ENCODE data around the gene NANOS3. TPM values are rescaled to one million over a fixed set of nuclear protein-coding genes. Genes with fewer than 3 reads are reported as not detected.

NANOS3 gene
- total and polyA plus RNA-seq, 10 of the 15 experiments (the other 5 are each of a cell fraction or from before 2014, with no cell fraction given), result 0.31 to 1.7 (median 0.81) TPM

DNA sequence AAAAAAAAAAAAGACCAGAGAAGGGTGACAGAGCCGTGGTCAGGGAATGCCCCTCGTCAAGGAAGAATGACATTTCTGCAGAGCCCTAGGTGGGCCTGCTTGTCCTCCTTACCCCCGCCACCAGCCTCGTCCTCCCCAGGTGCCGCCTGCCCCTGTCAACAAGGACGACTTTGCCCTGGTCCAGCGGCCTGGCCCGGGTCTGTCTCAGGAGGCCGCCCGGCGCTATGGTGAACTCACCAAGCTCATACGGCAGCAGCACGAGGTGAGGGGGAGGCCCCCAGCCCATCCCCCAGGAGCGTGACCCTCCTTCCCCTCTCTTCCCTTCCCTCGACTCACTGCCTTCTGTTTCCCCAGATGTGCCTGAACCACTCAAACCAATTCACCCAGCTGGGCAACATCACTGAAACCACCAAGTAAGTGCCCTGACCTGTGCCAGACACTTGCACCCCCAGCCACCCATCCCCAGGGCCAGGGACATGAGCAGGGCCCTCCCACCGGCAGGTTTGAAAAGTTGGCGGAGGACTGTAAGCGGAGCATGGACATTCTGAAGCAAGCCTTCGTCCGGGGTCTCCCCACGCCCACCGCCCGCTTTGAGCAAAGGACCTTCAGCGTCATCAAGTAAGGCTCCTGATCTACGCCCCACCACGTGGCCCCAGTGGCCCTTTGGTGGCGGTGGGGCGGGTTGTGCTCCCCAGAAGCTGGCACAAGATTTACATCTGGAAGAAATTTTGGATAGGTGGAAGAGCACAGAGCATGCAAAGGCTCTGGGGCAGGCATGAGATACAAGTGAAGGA is 46.5 kb downstream of the NANOS3 start:
- intact Hi-C loops (cut with micrococcal nuclease; ENCODE audit: unreplicated experiment) (no loop called here), in situ Hi-C loops (cut with MboI) (no loop called here)
- DNase-seq (ENCODE audit: low read depth, low spot score) (no peak), ATAC-seq (no peak), FAIRE-seq (no peak)
- Histone ChIP-seq H3K9ac (ENCODE audit: control insufficient read depth, insufficient read depth, low read length) (no peak overlapping the region), H4K20me1 (ENCODE audit: control insufficient read depth, insufficient read depth) (no peaks in the 10 kb centered on the region), H3K9me3 (replicated peaks; ENCODE audit: control insufficient read depth, insufficient read depth, low read length) (peaks cover 7% of the 10 kb centered on the region), H3K4me3 (no peak overlapping the region), H2AFZ (ENCODE audit: control insufficient read depth, low read depth, low read length) (no peak overlapping the region), H3K27me3 (replicated peaks in 1 of 2; ENCODE audit: control insufficient read depth in 2 of 2, insufficient read depth in 2 of 2, low read length in 1 of 2) (no peaks in the 10 kb centered on the region), H3K4me1 (ENCODE audit: control insufficient read depth, insufficient read depth, low read length) (no peaks in the 10 kb centered on the region), H3K4me2 (ENCODE audit: control insufficient read depth, insufficient read depth) (no peak overlapping the region), H3K36me3 (ENCODE audit: control insufficient read depth in 2 of 2, insufficient read depth in 2 of 2, low read length in 1 of 2) (peaks cover 8 to 11% of the 10 kb centered on the region in 2 experiments; a peak in 3 of 4 replicates), H3K79me2 (ENCODE audit: control insufficient read depth, insufficient read depth, low read length) (no peaks in the 10 kb centered on the region), H3K27ac (ENCODE audit: control insufficient read depth, insufficient read depth) (no peak overlapping the region)
- ChIA-PET POLR2A (no interaction called here), CTCF (no interaction called here), RAD21 (ENCODE audit: unreplicated experiment) (no interaction called here), SMC1A (ENCODE audit: uncharacterized antibody, unreplicated experiment) (no interaction called here)
- no TSS peak for BruUV-seq (replicated peaks)
- WGBS (ENCODE audit: insufficient coverage, insufficient replicate concordance, low lambda C conversion rate, missing lambda C conversion rate), result 95% methylated on average over 25 of the region's 28 CpGs
- TF ChIP-seq CHD2 (IDR thresholded peaks at IDR 0.05; ENCODE audit: borderline replicate concordance, low read depth, low read length) (no peak), SMAD5 (IDR thresholded peaks at IDR 0.05; ENCODE audit: low read depth) (no peak), PAX8 (IDR thresholded peaks at IDR 0.05) (no peak), MEF2B (IDR thresholded peaks at IDR 0.05; ENCODE audit: partially characterized antibody, poor library complexity, severe bottlenecking) (no peak), DPF2 (IDR thresholded peaks at IDR 0.05) (no peak), FOXK2 (IDR thresholded peaks at IDR 0.05) (no peak), KAT2A (conservative IDR thresholded peaks at IDR 0.05; ENCODE audit: control insufficient read depth, low read depth, low read length) (no peak), FOXM1 (IDR thresholded peaks at IDR 0.05; ENCODE audit: low read depth, low read length) (no peak), POLR2AphosphoS2 (IDR thresholded peaks at IDR 0.05; ENCODE audit: low read depth, low read length) (no peak), HCFC1 (IDR thresholded peaks at IDR 0.05; ENCODE audit: low read length) (no peak), PML (IDR thresholded peaks at IDR 0.05; ENCODE audit: low read length) (no peak), ESRRA (IDR thresholded peaks at IDR 0.05; ENCODE audit: low read length) (no peak)
- TF ChIP-seq, protein P1, sequence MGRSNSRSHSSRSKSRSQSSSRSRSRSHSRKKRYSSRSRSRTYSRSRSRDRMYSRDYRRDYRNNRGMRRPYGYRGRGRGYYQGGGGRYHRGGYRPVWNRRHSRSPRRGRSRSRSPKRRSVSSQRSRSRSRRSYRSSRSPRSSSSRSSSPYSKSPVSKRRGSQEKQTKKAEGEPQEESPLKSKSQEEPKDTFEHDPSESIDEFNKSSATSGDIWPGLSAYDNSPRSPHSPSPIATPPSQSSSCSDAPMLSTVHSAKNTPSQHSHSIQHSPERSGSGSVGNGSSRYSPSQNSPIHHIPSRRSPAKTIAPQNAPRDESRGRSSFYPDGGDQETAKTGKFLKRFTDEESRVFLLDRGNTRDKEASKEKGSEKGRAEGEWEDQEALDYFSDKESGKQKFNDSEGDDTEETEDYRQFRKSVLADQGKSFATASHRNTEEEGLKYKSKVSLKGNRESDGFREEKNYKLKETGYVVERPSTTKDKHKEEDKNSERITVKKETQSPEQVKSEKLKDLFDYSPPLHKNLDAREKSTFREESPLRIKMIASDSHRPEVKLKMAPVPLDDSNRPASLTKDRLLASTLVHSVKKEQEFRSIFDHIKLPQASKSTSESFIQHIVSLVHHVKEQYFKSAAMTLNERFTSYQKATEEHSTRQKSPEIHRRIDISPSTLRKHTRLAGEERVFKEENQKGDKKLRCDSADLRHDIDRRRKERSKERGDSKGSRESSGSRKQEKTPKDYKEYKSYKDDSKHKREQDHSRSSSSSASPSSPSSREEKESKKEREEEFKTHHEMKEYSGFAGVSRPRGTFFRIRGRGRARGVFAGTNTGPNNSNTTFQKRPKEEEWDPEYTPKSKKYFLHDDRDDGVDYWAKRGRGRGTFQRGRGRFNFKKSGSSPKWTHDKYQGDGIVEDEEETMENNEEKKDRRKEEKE (IDR thresholded peaks at IDR 0.05), result no peak
- TF ChIP-seq, protein P2, sequence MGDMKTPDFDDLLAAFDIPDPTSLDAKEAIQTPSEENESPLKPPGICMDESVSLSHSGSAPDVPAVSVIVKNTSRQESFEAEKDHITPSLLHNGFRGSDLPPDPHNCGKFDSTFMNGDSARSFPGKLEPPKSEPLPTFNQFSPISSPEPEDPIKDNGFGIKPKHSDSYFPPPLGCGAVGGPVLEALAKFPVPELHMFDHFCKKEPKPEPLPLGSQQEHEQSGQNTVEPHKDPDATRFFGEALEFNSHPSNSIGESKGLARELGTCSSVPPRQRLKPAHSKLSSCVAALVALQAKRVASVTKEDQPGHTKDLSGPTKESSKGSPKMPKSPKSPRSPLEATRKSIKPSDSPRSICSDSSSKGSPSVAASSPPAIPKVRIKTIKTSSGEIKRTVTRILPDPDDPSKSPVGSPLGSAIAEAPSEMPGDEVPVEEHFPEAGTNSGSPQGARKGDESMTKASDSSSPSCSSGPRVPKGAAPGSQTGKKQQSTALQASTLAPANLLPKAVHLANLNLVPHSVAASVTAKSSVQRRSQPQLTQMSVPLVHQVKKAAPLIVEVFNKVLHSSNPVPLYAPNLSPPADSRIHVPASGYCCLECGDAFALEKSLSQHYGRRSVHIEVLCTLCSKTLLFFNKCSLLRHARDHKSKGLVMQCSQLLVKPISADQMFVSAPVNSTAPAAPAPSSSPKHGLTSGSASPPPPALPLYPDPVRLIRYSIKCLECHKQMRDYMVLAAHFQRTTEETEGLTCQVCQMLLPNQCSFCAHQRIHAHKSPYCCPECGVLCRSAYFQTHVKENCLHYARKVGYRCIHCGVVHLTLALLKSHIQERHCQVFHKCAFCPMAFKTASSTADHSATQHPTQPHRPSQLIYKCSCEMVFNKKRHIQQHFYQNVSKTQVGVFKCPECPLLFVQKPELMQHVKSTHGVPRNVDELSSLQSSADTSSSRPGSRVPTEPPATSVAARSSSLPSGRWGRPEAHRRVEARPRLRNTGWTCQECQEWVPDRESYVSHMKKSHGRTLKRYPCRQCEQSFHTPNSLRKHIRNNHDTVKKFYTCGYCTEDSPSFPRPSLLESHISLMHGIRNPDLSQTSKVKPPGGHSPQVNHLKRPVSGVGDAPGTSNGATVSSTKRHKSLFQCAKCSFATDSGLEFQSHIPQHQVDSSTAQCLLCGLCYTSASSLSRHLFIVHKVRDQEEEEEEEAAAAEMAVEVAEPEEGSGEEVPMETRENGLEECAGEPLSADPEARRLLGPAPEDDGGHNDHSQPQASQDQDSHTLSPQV (IDR thresholded peaks at IDR 0.05), result no peak
- TF ChIP-seq, protein P3, sequence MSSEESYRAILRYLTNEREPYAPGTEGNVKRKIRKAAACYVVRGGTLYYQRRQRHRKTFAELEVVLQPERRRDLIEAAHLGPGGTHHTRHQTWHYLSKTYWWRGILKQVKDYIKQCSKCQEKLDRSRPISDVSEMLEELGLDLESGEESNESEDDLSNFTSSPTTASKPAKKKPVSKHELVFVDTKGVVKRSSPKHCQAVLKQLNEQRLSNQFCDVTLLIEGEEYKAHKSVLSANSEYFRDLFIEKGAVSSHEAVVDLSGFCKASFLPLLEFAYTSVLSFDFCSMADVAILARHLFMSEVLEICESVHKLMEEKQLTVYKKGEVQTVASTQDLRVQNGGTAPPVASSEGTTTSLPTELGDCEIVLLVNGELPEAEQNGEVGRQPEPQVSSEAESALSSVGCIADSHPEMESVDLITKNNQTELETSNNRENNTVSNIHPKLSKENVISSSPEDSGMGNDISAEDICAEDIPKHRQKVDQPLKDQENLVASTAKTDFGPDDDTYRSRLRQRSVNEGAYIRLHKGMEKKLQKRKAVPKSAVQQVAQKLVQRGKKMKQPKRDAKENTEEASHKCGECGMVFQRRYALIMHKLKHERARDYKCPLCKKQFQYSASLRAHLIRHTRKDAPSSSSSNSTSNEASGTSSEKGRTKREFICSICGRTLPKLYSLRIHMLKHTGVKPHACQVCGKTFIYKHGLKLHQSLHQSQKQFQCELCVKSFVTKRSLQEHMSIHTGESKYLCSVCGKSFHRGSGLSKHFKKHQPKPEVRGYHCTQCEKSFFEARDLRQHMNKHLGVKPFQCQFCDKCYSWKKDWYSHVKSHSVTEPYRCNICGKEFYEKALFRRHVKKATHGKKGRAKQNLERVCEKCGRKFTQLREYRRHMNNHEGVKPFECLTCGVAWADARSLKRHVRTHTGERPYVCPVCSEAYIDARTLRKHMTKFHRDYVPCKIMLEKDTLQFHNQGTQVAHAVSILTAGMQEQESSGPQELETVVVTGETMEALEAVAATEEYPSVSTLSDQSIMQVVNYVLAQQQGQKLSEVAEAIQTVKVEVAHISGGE (CRISPR knock-in tag; IDR thresholded peaks at IDR 0.05), result no peak
